H1 (cell line): ENCODE measurements around the gene SLC47A2.
A peak's percentile ranks its signal among the peaks of the same experiment; 100 is the strongest.

ENCODE experiments used
- CTCF ChIP-seq, 3 experiments: IDR thresholded peaks; 1 replicate in 2 of 3; 2 replicates in 1 of 3; pipeline versions ENCODE4 v1.5.1 to v1.6.1; 2011; ENCODE audit warnings: low read length in 3 of 3, mild to moderate bottlenecking in 3 of 3, inconsistent platforms in 2 of 3, low read depth in 1 of 3, moderate library complexity in 1 of 3; ENCODE audit not compliant: insufficient read depth in 1 of 3; ENCODE audit errors: control extremely low read depth in 1 of 3
- EZH2 ChIP-seq: fragments of 200-600 bp; sonication (generic); IDR thresholded peaks from 2 replicates; pipeline ENCODE4 v1.7.1; 2012; ENCODE audit warnings: low read depth, mild to moderate bottlenecking, moderate library complexity, low read length, inconsistent platforms; ENCODE audit not compliant: severe bottlenecking
- GTF2F1 ChIP-seq: IDR thresholded peaks from 2 replicates; pipeline ENCODE4 v1.6.1; 2012; ENCODE audit warnings: low read depth, low read length, improper control_type of control experiment, borderline replicate concordance
- POLR2AphosphoS5 ChIP-seq: IDR thresholded peaks from 2 replicates; pipeline ENCODE4 v1.6.1; 2011; ENCODE audit warnings: low read depth, low read length
- RAD21 ChIP-seq, 2 experiments: IDR thresholded peaks in 1 of 2; conservative IDR thresholded peaks in 1 of 2; 2 replicates each; pipeline ENCODE4 v1.6.1; 2011; ENCODE audit warnings: low read depth in 2 of 2, low read length in 2 of 2, improper control_type of control experiment in 1 of 2, inconsistent platforms in 1 of 2, mild to moderate bottlenecking in 1 of 2, moderate library complexity in 1 of 2
- USF2 ChIP-seq: IDR thresholded peaks from 2 replicates; pipeline ENCODE4 v1.6.1; 2011; ENCODE audit warnings: low read length, improper control_type of control experiment
- ZNF274 ChIP-seq: IDR thresholded peaks from 2 replicates; pipeline ENCODE4 v1.7.0; 2012; ENCODE audit warnings: low read length, borderline replicate concordance; ENCODE audit errors: extremely low read depth
- TF ChIP-seq, protein P1 (sequence below): fragments of 300-600 bp; sonication (generic); IDR thresholded peaks from 2 replicates; pipeline ENCODE4 v1.7.1; 2012; ENCODE audit warnings: low read length, moderate library complexity, mild to moderate bottlenecking, inconsistent platforms; ENCODE audit not compliant: insufficient replicate concordance

DNA sequence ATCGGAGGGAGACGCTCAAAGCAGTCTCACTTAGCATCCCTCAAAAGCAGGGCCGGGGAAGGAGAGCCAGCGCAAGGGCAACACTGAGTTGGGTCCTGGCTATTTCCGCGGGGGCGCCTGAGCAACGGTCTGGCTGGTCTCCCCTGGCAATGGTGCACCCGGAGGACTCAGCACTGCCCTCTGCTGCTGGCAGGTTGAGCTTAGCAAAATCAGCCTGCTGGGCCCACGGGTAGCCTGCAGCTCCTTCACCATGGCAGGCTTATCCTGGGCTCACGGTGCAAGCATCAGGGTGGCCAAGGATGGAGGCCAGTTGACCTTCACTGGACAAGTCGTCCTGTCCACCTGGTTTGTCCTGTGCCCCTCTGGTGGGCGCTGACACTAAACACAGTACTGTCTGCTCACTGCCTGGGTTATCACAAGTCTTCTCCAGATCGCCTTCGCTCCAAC, 46.2 kb upstream of the SLC47A2 start:
- TF ChIP-seq GTF2F1, result no peak
- peak; percentile 72 to 85 for TF ChIP-seq RAD21 (IDR thresholded peaks at IDR 0.05 in 1 of 2, conservative IDR thresholded peaks at IDR 0.05 in 1 of 2; ENCODE audit: low read depth in 2 of 2, low read length in 2 of 2)
- TF ChIP-seq EZH2, result no peak
- TF ChIP-seq CTCF (IDR thresholded peaks at IDR 0.05; ENCODE audit: control extremely low read depth in 1 of 3, insufficient read depth in 1 of 3, low read depth in 1 of 3, low read length in 3 of 3), result peak; percentile 89 to 94 (median 93)
- TF ChIP-seq USF2, result no peak
- TF ChIP-seq POLR2AphosphoS5, result no peak
- TF ChIP-seq, protein P1, sequence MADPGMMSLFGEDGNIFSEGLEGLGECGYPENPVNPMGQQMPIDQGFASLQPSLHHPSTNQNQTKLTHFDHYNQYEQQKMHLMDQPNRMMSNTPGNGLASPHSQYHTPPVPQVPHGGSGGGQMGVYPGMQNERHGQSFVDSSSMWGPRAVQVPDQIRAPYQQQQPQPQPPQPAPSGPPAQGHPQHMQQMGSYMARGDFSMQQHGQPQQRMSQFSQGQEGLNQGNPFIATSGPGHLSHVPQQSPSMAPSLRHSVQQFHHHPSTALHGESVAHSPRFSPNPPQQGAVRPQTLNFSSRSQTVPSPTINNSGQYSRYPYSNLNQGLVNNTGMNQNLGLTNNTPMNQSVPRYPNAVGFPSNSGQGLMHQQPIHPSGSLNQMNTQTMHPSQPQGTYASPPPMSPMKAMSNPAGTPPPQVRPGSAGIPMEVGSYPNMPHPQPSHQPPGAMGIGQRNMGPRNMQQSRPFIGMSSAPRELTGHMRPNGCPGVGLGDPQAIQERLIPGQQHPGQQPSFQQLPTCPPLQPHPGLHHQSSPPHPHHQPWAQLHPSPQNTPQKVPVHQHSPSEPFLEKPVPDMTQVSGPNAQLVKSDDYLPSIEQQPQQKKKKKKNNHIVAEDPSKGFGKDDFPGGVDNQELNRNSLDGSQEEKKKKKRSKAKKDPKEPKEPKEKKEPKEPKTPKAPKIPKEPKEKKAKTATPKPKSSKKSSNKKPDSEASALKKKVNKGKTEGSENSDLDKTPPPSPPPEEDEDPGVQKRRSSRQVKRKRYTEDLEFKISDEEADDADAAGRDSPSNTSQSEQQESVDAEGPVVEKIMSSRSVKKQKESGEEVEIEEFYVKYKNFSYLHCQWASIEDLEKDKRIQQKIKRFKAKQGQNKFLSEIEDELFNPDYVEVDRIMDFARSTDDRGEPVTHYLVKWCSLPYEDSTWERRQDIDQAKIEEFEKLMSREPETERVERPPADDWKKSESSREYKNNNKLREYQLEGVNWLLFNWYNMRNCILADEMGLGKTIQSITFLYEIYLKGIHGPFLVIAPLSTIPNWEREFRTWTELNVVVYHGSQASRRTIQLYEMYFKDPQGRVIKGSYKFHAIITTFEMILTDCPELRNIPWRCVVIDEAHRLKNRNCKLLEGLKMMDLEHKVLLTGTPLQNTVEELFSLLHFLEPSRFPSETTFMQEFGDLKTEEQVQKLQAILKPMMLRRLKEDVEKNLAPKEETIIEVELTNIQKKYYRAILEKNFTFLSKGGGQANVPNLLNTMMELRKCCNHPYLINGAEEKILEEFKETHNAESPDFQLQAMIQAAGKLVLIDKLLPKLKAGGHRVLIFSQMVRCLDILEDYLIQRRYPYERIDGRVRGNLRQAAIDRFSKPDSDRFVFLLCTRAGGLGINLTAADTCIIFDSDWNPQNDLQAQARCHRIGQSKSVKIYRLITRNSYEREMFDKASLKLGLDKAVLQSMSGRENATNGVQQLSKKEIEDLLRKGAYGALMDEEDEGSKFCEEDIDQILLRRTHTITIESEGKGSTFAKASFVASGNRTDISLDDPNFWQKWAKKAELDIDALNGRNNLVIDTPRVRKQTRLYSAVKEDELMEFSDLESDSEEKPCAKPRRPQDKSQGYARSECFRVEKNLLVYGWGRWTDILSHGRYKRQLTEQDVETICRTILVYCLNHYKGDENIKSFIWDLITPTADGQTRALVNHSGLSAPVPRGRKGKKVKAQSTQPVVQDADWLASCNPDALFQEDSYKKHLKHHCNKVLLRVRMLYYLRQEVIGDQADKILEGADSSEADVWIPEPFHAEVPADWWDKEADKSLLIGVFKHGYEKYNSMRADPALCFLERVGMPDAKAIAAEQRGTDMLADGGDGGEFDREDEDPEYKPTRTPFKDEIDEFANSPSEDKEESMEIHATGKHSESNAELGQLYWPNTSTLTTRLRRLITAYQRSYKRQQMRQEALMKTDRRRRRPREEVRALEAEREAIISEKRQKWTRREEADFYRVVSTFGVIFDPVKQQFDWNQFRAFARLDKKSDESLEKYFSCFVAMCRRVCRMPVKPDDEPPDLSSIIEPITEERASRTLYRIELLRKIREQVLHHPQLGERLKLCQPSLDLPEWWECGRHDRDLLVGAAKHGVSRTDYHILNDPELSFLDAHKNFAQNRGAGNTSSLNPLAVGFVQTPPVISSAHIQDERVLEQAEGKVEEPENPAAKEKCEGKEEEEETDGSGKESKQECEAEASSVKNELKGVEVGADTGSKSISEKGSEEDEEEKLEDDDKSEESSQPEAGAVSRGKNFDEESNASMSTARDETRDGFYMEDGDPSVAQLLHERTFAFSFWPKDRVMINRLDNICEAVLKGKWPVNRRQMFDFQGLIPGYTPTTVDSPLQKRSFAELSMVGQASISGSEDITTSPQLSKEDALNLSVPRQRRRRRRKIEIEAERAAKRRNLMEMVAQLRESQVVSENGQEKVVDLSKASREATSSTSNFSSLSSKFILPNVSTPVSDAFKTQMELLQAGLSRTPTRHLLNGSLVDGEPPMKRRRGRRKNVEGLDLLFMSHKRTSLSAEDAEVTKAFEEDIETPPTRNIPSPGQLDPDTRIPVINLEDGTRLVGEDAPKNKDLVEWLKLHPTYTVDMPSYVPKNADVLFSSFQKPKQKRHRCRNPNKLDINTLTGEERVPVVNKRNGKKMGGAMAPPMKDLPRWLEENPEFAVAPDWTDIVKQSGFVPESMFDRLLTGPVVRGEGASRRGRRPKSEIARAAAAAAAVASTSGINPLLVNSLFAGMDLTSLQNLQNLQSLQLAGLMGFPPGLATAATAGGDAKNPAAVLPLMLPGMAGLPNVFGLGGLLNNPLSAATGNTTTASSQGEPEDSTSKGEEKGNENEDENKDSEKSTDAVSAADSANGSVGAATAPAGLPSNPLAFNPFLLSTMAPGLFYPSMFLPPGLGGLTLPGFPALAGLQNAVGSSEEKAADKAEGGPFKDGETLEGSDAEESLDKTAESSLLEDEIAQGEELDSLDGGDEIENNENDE, result no peak
- TF ChIP-seq ZNF274, result no peak
